ENCODE data around the gene SPA17.

DNA sequence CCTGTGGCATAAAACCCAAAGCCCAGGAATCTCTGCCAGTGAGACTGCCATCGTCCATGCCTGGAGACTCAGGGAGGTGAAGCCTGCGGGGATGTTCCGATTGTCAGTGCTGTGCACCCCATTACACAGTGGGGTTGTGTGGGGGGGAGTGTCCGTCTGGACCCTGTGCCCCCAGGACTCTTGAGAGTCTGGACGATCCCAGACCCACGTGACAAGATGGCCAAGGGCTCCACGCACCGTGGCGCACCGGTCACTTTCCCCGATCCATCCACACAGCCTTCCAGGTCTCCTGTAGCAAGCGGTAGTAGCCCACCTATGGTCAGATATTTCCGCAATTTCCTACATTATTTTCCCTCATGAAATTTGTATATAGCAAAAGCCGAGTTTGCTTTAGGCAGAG is 45.1 kb downstream of the SPA17 start:
- TF ChIP-seq, protein P1, sequence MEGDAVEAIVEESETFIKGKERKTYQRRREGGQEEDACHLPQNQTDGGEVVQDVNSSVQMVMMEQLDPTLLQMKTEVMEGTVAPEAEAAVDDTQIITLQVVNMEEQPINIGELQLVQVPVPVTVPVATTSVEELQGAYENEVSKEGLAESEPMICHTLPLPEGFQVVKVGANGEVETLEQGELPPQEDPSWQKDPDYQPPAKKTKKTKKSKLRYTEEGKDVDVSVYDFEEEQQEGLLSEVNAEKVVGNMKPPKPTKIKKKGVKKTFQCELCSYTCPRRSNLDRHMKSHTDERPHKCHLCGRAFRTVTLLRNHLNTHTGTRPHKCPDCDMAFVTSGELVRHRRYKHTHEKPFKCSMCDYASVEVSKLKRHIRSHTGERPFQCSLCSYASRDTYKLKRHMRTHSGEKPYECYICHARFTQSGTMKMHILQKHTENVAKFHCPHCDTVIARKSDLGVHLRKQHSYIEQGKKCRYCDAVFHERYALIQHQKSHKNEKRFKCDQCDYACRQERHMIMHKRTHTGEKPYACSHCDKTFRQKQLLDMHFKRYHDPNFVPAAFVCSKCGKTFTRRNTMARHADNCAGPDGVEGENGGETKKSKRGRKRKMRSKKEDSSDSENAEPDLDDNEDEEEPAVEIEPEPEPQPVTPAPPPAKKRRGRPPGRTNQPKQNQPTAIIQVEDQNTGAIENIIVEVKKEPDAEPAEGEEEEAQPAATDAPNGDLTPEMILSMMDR (IDR thresholded peaks at IDR 0.05): no peak
- TF ChIP-seq POLR2AphosphoS5 (IDR thresholded peaks at IDR 0.05) (no peak), POLR2A (IDR thresholded peaks at IDR 0.05) (no peak)

Data from breast epithelium (tissue), 3 donors.